IMR-90 (cell line): ENCODE measurements around the gene KRT82. TPM values are rescaled to one million over a fixed set of nuclear protein-coding genes. Genes with fewer than 3 reads are reported as not detected.

Source experiments
- ATAC-seq: fragments of 200-7000 bp; cut with Tn5 transposase; 2 replicates; pipeline ENCODE4 v1.9.1; 2020; ENCODE audit warnings: low read depth, mild to moderate bottlenecking, moderate library complexity
- BruUV-seq: library from RNA; stranded (reverse); fragments of 400-500 nt; replicated peaks from 2 replicates; lab custom pipeline; 2021; lab: Mats Ljungman, UMichigan
- CTCF ChIA-PET: fragments of 300-600 bp; formaldehyde crosslinking; extraction: SDS; loops from one replicate; lab custom pipeline; 2021; ENCODE audit warnings: antibody characterized with exemption; lab: Yijun Ruan, JAX
- POLR2A ChIA-PET: fragments of 300-600 bp; sonication (Branson Sonifier 250); formaldehyde crosslinking; loops from one replicate; lab custom pipeline; 2022; ENCODE audit warnings: antibody characterized with exemption; ENCODE audit not compliant: unreplicated experiment; lab: Charles Lee
- DNase-seq: peaks from one replicate; pipeline ENCODE4 v3.0.0; 2013
- H2AFZ ChIP-seq: replicated peaks from 2 replicates; pipeline ENCODE3; 2013; ENCODE audit warnings: low read length, mild to moderate bottlenecking; ENCODE audit not compliant: poor library complexity
- H2AK5ac ChIP-seq: 2 replicates; pipeline ENCODE4 v1.6.1; 2013; ENCODE audit warnings: low read depth, low read length, inconsistent platforms
- H2AK9ac ChIP-seq: replicated peaks from 2 replicates; pipeline ENCODE3; 2013; ENCODE audit warnings: mild to moderate bottlenecking, low read depth, low read length, moderate library complexity; ENCODE audit not compliant: poor library complexity
- H2BK120ac ChIP-seq: 2 replicates; pipeline ENCODE4 v1.6.1; 2013; ENCODE audit warnings: low read depth, low read length, inconsistent platforms
- H2BK15ac ChIP-seq: 3 replicates; pipeline ENCODE4 v1.6.1; 2013; ENCODE audit warnings: low read depth, low read length, inconsistent platforms
- H2BK20ac ChIP-seq: 2 replicates; pipeline ENCODE4 v1.6.1; 2013; ENCODE audit warnings: low read depth, mild to moderate bottlenecking, inconsistent platforms, low read length, moderate library complexity
- H2BK5ac ChIP-seq: 2 replicates; pipeline ENCODE4 v1.6.1; 2013; ENCODE audit warnings: mild to moderate bottlenecking, low read depth, low read length, inconsistent platforms; ENCODE audit not compliant: poor library complexity, severe bottlenecking
- H3K14ac ChIP-seq: replicated peaks from 2 replicates; pipeline ENCODE4 v1.6.1; 2013; ENCODE audit warnings: low read depth, low read length, inconsistent platforms
- H3K18ac ChIP-seq: 2 replicates; pipeline ENCODE4 v1.6.1; 2013; ENCODE audit warnings: low read depth, low read length, control low read depth
- H3K23ac ChIP-seq: 2 replicates; pipeline ENCODE4 v1.6.1; 2013; ENCODE audit warnings: low read depth, low read length, inconsistent platforms
- H3K27ac ChIP-seq: 2 replicates; pipeline ENCODE4 v1.5.1; 2013; ENCODE audit warnings: mild to moderate bottlenecking, control low read depth, low read length; ENCODE audit not compliant: insufficient read depth
- H3K27me3 ChIP-seq: 2 replicates; pipeline ENCODE4 v1.6.1; 2013; ENCODE audit warnings: low read length; ENCODE audit not compliant: control insufficient read depth, insufficient read depth
- H3K36me3 ChIP-seq: 2 replicates; pipeline ENCODE4 v1.6.1; 2013; ENCODE audit warnings: low read length, mixed read lengths; ENCODE audit not compliant: control insufficient read depth, insufficient read depth
- H3K4ac ChIP-seq: 2 replicates; pipeline ENCODE4 v1.6.1; 2013; ENCODE audit warnings: low read depth, low read length, inconsistent platforms
- H3K4me1 ChIP-seq: 2 replicates; pipeline ENCODE4 v1.6.1; 2013; ENCODE audit warnings: low read length, mixed read lengths; ENCODE audit not compliant: control insufficient read depth, insufficient read depth
- H3K4me2 ChIP-seq: 2 replicates; pipeline ENCODE4 v1.6.1; 2013; ENCODE audit warnings: low read depth, mild to moderate bottlenecking, control low read depth, low read length, moderate library complexity
- H3K4me3 ChIP-seq: 2 replicates; pipeline ENCODE4 v1.5.1; 2013; ENCODE audit warnings: low read depth, mild to moderate bottlenecking, control low read depth, low read length, moderate library complexity; ENCODE audit not compliant: insufficient read depth
- H3K56ac ChIP-seq: 2 replicates; pipeline ENCODE4 v1.6.1; 2013; ENCODE audit warnings: low read length, inconsistent platforms; ENCODE audit not compliant: insufficient read depth; ENCODE audit errors: extremely low read depth
- H3K79me1 ChIP-seq, 2 experiments: 2 replicates each; pipeline ENCODE4 v1.6.1; 2013; ENCODE audit warnings: low read length in 2 of 2, inconsistent platforms in 1 of 2, low read depth in 1 of 2
- H3K9ac ChIP-seq: 2 replicates; pipeline ENCODE4 v1.6.1; 2013; ENCODE audit warnings: low read depth, low read length, control low read depth
- H3K9me1 ChIP-seq: 2 replicates; pipeline ENCODE4 v1.6.1; 2013; ENCODE audit warnings: low read length, inconsistent platforms; ENCODE audit not compliant: insufficient read depth
- H3K9me3 ChIP-seq: 2 replicates; pipeline ENCODE4 v1.6.1; 2013; ENCODE audit warnings: low read length; ENCODE audit not compliant: control insufficient read depth, insufficient read depth
- H4K20me1 ChIP-seq: 2 replicates; pipeline ENCODE4 v1.6.1; 2013; ENCODE audit warnings: low read length, inconsistent platforms; ENCODE audit not compliant: insufficient read depth
- H4K5ac ChIP-seq: 2 replicates; pipeline ENCODE4 v1.6.1; 2013; ENCODE audit warnings: mild to moderate bottlenecking, low read depth, low read length, control low read depth
- H4K8ac ChIP-seq, 2 experiments: 2 replicates each; pipeline ENCODE4 v1.6.1; 2013; ENCODE audit warnings: low read depth in 2 of 2, low read length in 2 of 2, control low read depth in 1 of 2, inconsistent platforms in 1 of 2
- H4K91ac ChIP-seq: 2 replicates; pipeline ENCODE4 v1.6.1; 2013; ENCODE audit warnings: low read depth, low read length, inconsistent platforms; ENCODE audit not compliant: insufficient read depth
- CEBPB ChIP-seq: IDR thresholded peaks from 2 replicates; pipeline ENCODE4 v1.6.1; 2012; ENCODE audit warnings: low read depth, low read length, improper control_type of control experiment
- MAFK ChIP-seq: IDR thresholded peaks from 2 replicates; pipeline ENCODE4 v1.6.1; 2012; ENCODE audit warnings: low read depth, low read length, improper control_type of control experiment
- WGBS, 2 experiments: methylation state at CpG; one replicate each; pipeline versions ENCODE4 v1.1.5 to v1.1.7; 2013; ENCODE audit warnings: missing lambda C conversion rate in 2 of 2; ENCODE audit not compliant: insufficient read length in 1 of 2; ENCODE audit errors: extremely low coverage in 2 of 2; 5-methylcytosine and 5-hydroxymethylcytosine counted together
- dilution Hi-C: fragments of 300-500 bp; cut with HindIII; formaldehyde crosslinking; loops from one replicate; pipeline ENCODE4 v1.14.3; 2018; ENCODE audit warnings: low sequenced_read_pairs; ENCODE audit not compliant: unreplicated experiment
- in situ Hi-C: fragments of 300-500 bp; cut with MboI; formaldehyde crosslinking; loops from 3 replicates; pipeline ENCODE4 v1.14.3; 2019; ENCODE audit warnings: low sequenced_read_pairs, inconsistent platforms, mixed read lengths
- intact Hi-C: fragments of 100-400 bp; cut with micrococcal nuclease; formaldehyde crosslinking; loops from 2 replicates; pipeline ENCODE4 v1.10.0; 2022
- polyA plus RNA-seq, 3 experiments: library from polyadenylated mRNA; depleted of rRNA; stranded (reverse); fragments of >200 nt; gene quantifications; 2 replicates each; pipeline ENCODE4 v1.2.3, GENCODE V29; 2012; ENCODE audit warnings: low replicate concordance in 1 of 3
- total RNA-seq: library from RNA; depleted of rRNA; stranded (reverse); fragments of >200 nt; gene quantifications from 2 replicates; pipeline ENCODE4 v1.2.3, GENCODE V29; 2012
- TF ChIP-seq, protein P1 (sequence below): fragments of 150-350 bp; IDR thresholded peaks from 2 replicates; pipeline ENCODE4 v1.6.1; 2016; ENCODE audit warnings: low read depth, mild to moderate bottlenecking, low read length, moderate library complexity, borderline replicate concordance

KRT82 gene
- total and polyA plus RNA-seq, 2 of the 4 experiments (the other 2 are of a cell fraction), result not detected

DNA sequence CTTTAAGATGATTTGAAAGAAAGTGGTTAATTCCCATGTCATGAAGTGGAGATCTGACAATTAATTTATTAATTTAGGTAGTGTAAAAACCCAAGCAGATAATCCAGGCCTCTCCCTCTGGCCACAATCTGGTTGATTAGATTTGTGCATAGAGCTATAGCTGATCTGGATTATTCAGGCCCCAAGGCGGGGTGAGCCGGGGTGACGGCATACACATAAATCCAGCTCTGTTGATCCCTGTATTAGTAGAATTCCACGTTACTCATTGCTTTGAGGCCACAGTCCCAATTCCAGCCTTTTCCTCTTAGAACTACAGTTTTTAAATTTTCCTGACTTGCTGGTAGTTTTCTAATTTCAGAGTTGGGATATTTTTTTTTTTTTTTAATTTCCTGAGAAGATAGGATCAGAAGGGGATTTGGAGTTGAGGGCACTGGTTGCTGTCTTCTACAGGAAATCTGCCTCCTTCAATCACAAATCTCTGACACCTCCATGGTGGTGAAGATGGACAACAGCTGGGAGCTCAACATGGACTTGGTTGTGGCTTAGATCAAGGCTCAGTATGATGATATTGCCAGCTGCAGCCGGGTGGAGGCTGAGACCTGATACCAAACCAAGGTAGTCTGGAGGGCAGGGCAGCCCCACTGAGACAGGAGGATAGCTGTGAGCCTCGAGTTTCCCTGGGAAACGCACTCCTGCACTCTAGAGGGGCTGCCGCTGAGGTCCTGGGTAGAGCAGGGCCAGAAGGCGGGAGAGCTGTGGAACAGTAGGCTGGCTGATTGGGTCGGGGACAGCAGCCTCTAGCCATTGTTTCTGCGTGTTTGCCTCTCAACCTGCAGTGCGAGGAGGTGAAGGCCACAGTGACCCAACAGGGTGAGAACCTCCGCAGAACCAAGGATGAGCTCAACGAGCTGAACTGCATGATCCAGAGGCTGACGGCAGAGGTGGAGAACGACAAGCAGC is 58.3 kb downstream of the KRT82 start:
- Histone ChIP-seq H2BK15ac (no peak overlapping the region), H2BK120ac (no peak overlapping the region), H2BK20ac (no peak overlapping the region), H3K4me1 (no peaks in the 10 kb centered on the region), H2BK5ac (no peak overlapping the region), H4K8ac (no peak overlapping the region), H3K14ac (no peak overlapping the region), H3K9ac (no peak overlapping the region), H3K18ac (no peak overlapping the region), H3K36me3 (no peaks in the 10 kb centered on the region), H4K20me1 (no peaks in the 10 kb centered on the region), H4K5ac (no peak overlapping the region), H3K56ac (no peak overlapping the region), H3K27ac (no peak overlapping the region), H2AK9ac (no peak overlapping the region), H3K4ac (no peak overlapping the region), H3K27me3 (peaks cover 55% of the 10 kb centered on the region), H3K4me2 (no peak overlapping the region), H3K79me1 (no peaks in the 10 kb centered on the region), H4K91ac (no peak overlapping the region), H3K9me3 (peaks cover 6% of the 10 kb centered on the region), H2AFZ (no peak overlapping the region), H3K9me1 (no peaks in the 10 kb centered on the region), H3K4me3 (no peak overlapping the region), H3K23ac (no peak overlapping the region), H2AK5ac (no peak overlapping the region)
- WGBS, 2 experiments, result 23% methylated on average over 5 of the region's 16 CpGs; no CpG with 5 or more reads in 1 of the 2 experiments
- in situ Hi-C loops (no loop called here), dilution Hi-C loops (no loop called here), intact Hi-C loops (no loop called here)
- no TSS peak for BruUV-seq
- TF ChIP-seq CEBPB, result no peak
- no peak for TF ChIP-seq MAFK
- TF ChIP-seq, protein P1, sequence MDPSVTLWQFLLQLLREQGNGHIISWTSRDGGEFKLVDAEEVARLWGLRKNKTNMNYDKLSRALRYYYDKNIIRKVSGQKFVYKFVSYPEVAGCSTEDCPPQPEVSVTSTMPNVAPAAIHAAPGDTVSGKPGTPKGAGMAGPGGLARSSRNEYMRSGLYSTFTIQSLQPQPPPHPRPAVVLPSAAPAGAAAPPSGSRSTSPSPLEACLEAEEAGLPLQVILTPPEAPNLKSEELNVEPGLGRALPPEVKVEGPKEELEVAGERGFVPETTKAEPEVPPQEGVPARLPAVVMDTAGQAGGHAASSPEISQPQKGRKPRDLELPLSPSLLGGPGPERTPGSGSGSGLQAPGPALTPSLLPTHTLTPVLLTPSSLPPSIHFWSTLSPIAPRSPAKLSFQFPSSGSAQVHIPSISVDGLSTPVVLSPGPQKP, result no peak
- ATAC-seq (no peak), DNase-seq (no peak)
- CTCF ChIA-PET, result no interaction called here
- POLR2A ChIA-PET, result no interaction called here
